Hypothalamus (tissue), 51 donors: ENCODE data around the gene C2orf76.

Experiments used
- DNase-seq, 51 donors: peaks; one replicate each; lab custom pipeline; 2025; lab: John Stamatoyannopoulos, UW

Gene C2orf76

GRCh38 chr2:119338826-119339561 is 27.6 kb downstream of the C2orf76 start:
- DNase-seq: no peak

GRCh38 chr2:119338272-119338671 is 28.4 kb downstream of the C2orf76 start:
- DNase-seq: no peak

GRCh38 chr2:119337749-119338148 is 28.9 kb downstream of the C2orf76 start:
- DNase-seq: no peak

- DNase-seq: no peak
Observed at GRCh38 chr2:119333833-119334232, 32.8 kb downstream of the C2orf76 start.

- DNase-seq: no peak
Observed at GRCh38 chr2:119333360-119333759, 33.3 kb downstream of the C2orf76 start.

- DNase-seq: no peak
Observed at GRCh38 chr2:119332953-119333352, 33.7 kb downstream of the C2orf76 start.

- no peak for DNase-seq
Observed at GRCh38 chr2:119327431-119327830, 39.2 kb downstream of the C2orf76 start.

GRCh38 chr2:119326938-119327337 is 39.7 kb downstream of the C2orf76 start:
- no peak for DNase-seq

GRCh38 chr2:119324685-119325270 is 41.9 kb downstream of the C2orf76 start:
- DNase-seq: no peak

GRCh38 chr2:119323459-119323858 is 43.2 kb downstream of the C2orf76 start:
- DNase-seq: no peak

- DNase-seq: no peak
Observed at GRCh38 chr2:119319593-119319992, 47.0 kb downstream of the C2orf76 start.

- no peak for DNase-seq
Observed at GRCh38 chr2:119317554-119317953, 49.1 kb downstream of the C2orf76 start.

- no peak for DNase-seq
Observed at GRCh38 chr2:119316066-119316465, 50.6 kb downstream of the C2orf76 start.

- no peak for DNase-seq
Observed at GRCh38 chr2:119315241-119315925, 51.3 kb downstream of the C2orf76 start.

- no peak for DNase-seq
Observed at GRCh38 chr2:119311831-119312230, 54.8 kb downstream of the C2orf76 start.

- DNase-seq: no peak
Observed at GRCh38 chr2:119311371-119311770, 55.3 kb downstream of the C2orf76 start.

GRCh38 chr2:119308793-119309330 is 57.8 kb downstream of the C2orf76 start:
- no peak for DNase-seq

GRCh38 chr2:119307419-119308140 is 59.1 kb downstream of the C2orf76 start:
- no peak for DNase-seq

GRCh38 chr2:119306196-119306590 is 60.4 kb downstream of the C2orf76 start:
- no peak for DNase-seq

GRCh38 chr2:119305497-119306195 is 61.0 kb downstream of the C2orf76 start:
- DNase-seq: no peak
